Measurements from ENCODE around the gene NT5C2.
A peak's percentile ranks its signal among the peaks of the same experiment; 100 is the strongest.
"Not testable (repeated sequence)": the region's sequence is repeated elsewhere in the genome, so short reads cannot be mapped to it uniquely, and the experiment has no call there.

NT5C2 gene

GRCh38 chr10:103188853-103189252 is 4.2 kb downstream of the NT5C2 start:
- H3K4me3 ChIP-seq (replicated peaks in 1 of 2; ENCODE audit: low read depth in 2 of 2, low read length in 2 of 2), result no peak overlapping the region
- peak in 1 of 2 donors; percentile 41 for DNase-seq (ENCODE audit: low read depth in 2 of 2)
- no peak for TF ChIP-seq CTCF (IDR thresholded peaks at IDR 0.05; ENCODE audit: low read depth, low read length)

- no peak for DNase-seq (ENCODE audit: low read depth in 2 of 2)
- H3K4me3 ChIP-seq (replicated peaks in 1 of 2; ENCODE audit: low read depth in 2 of 2, low read length in 2 of 2), result no peak overlapping the region
- TF ChIP-seq CTCF (IDR thresholded peaks at IDR 0.05; ENCODE audit: low read depth, low read length), result no peak
These were observed 6.9 kb downstream of the NT5C2 start for GRCh38 chr10:103186128-103186527.

GRCh38 chr10:103184615-103185014 is 8.5 kb downstream of the NT5C2 start:
- peak in 1 of 2 donors; percentile 29 for DNase-seq (ENCODE audit: low read depth in 2 of 2)
- no peak overlapping the region for H3K4me3 ChIP-seq (replicated peaks in 1 of 2; ENCODE audit: low read depth in 2 of 2, low read length in 2 of 2)
- TF ChIP-seq CTCF (IDR thresholded peaks at IDR 0.05; ENCODE audit: low read depth, low read length), result no peak

- not testable (repeated sequence) for H3K4me3 ChIP-seq (replicated peaks in 1 of 2; ENCODE audit: low read depth in 2 of 2, low read length in 2 of 2); DNase-seq (ENCODE audit: low read depth in 2 of 2)
These were observed 9.1 kb downstream of the NT5C2 start for GRCh38 chr10:103183991-103184451.

- DNase-seq (ENCODE audit: low read depth in 2 of 2), result peak in 1 of 2 donors; percentile 57
- TF ChIP-seq CTCF (IDR thresholded peaks at IDR 0.05; ENCODE audit: low read depth, low read length), result no peak
- no peak overlapping the region for H3K4me3 ChIP-seq (replicated peaks in 1 of 2; ENCODE audit: low read depth in 2 of 2, low read length in 2 of 2)
These were observed 11.8 kb downstream of the NT5C2 start for GRCh38 chr10:103181244-103181643.

GRCh38 chr10:103180491-103180890 is 12.6 kb downstream of the NT5C2 start:
- TF ChIP-seq CTCF (IDR thresholded peaks at IDR 0.05; ENCODE audit: low read depth, low read length), result no peak
- DNase-seq (ENCODE audit: low read depth in 2 of 2), result no peak
- no peak overlapping the region for H3K4me3 ChIP-seq (replicated peaks in 1 of 2; ENCODE audit: low read depth in 2 of 2, low read length in 2 of 2)

GRCh38 chr10:103177123-103177522 is 15.9 kb downstream of the NT5C2 start:
- no peak overlapping the region for H3K4me3 ChIP-seq (replicated peaks in 1 of 2; ENCODE audit: low read depth in 2 of 2, low read length in 2 of 2)
- no peak for TF ChIP-seq CTCF (IDR thresholded peaks at IDR 0.05; ENCODE audit: low read depth, low read length)
- DNase-seq (ENCODE audit: low read depth in 2 of 2), result no peak
